DOHH2 (cell line): ENCODE measurements around the gene B3GALT6.

Experiments
- EZH2phosphoT487 ChIP-seq: fragments of 200-600 bp; sonication (generic); IDR thresholded peaks from 2 replicates; pipeline ENCODE4 v1.6.1; 2017; ENCODE audit warnings: borderline replicate concordance, mild to moderate bottlenecking, antibody characterized with exemption, low read length, moderate library complexity, mixed read lengths
- TF ChIP-seq, protein P1 (sequence below): fragments of 200-600 bp; sonication (generic); IDR thresholded peaks from one replicate; pipeline ENCODE4 v1.5.1; 2014; ENCODE audit warnings: antibody characterized with exemption, mild to moderate bottlenecking, low read depth, low read length; ENCODE audit not compliant: poor library complexity, severe bottlenecking

DNA sequence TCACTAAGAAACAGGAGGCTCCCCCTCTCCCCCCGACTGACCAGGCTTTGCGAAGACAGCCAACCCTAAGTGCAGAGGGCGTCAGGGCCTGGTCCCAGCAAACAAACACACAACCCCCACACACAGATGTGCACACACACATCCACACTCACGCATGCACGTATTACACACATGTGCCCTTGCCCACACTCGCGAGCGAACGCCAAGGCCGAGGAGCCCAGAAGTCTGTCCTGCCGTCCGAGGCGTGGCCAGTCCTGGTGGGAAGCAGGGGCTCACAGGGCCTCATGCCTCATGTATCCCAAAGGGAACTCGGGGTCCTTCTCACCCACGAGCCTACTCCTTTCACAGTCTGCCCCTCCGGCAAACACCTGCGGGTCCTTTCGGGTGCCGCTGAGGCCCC lies 2.3 kb upstream of the B3GALT6 start:
- TF ChIP-seq, protein P1, sequence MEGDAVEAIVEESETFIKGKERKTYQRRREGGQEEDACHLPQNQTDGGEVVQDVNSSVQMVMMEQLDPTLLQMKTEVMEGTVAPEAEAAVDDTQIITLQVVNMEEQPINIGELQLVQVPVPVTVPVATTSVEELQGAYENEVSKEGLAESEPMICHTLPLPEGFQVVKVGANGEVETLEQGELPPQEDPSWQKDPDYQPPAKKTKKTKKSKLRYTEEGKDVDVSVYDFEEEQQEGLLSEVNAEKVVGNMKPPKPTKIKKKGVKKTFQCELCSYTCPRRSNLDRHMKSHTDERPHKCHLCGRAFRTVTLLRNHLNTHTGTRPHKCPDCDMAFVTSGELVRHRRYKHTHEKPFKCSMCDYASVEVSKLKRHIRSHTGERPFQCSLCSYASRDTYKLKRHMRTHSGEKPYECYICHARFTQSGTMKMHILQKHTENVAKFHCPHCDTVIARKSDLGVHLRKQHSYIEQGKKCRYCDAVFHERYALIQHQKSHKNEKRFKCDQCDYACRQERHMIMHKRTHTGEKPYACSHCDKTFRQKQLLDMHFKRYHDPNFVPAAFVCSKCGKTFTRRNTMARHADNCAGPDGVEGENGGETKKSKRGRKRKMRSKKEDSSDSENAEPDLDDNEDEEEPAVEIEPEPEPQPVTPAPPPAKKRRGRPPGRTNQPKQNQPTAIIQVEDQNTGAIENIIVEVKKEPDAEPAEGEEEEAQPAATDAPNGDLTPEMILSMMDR, result no peak
- TF ChIP-seq EZH2phosphoT487, result no peak
